Esophagus squamous epithelium (tissue), 4 donors: Measurements from ENCODE around the gene TNFSF8.

ENCODE experiments used
- POLR2A ChIP-seq, 4 donors: fragments of 450-650 bp; IDR thresholded peaks; one replicate each; pipeline ENCODE4 v1.6.1; 2017; ENCODE audit warnings: antibody characterized with exemption in 4 of 4, mild to moderate bottlenecking in 4 of 4, moderate library complexity in 3 of 4
- TF ChIP-seq, protein P1 (sequence below), 6 experiments: fragments of 450-650 bp in 4 of 6; fragments of 200-600 bp in 2 of 6; sonication (generic) in 2 of 6; IDR thresholded peaks; one replicate each; pipeline ENCODE4 v1.5.1; 2016 to 2019; ENCODE audit warnings: antibody characterized with exemption in 6 of 6, mild to moderate bottlenecking in 4 of 6, moderate library complexity in 4 of 6

DNA sequence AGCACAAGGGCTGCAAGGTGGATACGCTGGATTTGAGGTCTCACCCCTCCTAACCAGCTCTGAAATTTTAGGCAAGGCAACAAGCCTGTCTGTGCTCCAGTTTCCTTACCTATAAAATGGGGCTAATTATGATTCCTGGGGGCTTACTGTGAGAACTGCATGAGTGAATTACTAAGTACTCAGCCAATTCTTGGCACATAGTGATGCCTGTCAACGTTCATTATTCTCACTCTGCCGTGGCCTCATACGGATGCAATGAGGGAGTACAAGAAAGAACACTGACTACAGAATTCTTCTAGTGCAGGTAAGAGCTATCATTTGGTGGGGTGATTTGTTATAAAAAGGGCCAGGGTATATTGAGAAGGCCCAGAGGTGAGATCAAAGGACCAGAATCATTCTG is 16.7 kb downstream of the TNFSF8 start:
- TF ChIP-seq, protein P1, sequence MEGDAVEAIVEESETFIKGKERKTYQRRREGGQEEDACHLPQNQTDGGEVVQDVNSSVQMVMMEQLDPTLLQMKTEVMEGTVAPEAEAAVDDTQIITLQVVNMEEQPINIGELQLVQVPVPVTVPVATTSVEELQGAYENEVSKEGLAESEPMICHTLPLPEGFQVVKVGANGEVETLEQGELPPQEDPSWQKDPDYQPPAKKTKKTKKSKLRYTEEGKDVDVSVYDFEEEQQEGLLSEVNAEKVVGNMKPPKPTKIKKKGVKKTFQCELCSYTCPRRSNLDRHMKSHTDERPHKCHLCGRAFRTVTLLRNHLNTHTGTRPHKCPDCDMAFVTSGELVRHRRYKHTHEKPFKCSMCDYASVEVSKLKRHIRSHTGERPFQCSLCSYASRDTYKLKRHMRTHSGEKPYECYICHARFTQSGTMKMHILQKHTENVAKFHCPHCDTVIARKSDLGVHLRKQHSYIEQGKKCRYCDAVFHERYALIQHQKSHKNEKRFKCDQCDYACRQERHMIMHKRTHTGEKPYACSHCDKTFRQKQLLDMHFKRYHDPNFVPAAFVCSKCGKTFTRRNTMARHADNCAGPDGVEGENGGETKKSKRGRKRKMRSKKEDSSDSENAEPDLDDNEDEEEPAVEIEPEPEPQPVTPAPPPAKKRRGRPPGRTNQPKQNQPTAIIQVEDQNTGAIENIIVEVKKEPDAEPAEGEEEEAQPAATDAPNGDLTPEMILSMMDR (IDR thresholded peaks at IDR 0.05): no peak
- no peak for TF ChIP-seq POLR2A (IDR thresholded peaks at IDR 0.05)
